ENCODE results near the gene SLC2A10.

The SLC2A10 gene

DNA sequence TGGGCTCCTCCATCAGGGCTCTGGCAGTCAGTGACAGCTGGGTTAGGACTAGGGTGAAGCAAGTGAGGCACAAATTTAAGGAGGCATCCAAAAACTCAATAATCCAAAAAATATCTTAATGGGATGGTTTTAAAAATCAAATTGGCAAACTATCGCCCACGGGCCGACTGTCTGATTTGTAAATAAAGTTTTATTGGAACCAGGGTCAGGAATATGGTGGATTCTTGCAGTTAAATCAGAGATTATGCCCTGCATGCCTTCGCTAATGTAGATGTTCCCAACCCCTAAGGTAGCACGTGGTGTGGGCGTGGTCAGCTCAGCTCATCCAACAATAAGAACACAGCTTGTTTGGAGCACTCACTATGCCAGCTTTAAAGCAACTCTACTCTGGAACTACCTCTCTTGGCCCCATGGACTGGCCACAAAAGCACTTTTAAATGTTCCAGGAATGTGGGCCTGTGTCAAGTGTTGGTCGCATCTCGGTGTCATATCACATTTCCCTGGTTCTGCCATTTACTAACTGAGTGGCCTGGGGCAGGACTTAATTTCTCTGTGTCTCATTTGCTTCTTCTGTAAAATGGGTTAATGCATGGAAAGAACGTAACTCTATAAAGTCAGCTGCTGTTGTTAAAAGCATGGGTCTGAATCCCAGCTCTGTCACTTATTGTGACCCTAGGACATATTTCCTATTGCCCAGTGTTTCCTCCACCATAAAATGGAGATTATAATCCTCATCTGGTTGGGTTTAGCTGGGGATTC, 27.2 kb upstream of the SLC2A10 start:
- DNase-seq: no peak

DNA sequence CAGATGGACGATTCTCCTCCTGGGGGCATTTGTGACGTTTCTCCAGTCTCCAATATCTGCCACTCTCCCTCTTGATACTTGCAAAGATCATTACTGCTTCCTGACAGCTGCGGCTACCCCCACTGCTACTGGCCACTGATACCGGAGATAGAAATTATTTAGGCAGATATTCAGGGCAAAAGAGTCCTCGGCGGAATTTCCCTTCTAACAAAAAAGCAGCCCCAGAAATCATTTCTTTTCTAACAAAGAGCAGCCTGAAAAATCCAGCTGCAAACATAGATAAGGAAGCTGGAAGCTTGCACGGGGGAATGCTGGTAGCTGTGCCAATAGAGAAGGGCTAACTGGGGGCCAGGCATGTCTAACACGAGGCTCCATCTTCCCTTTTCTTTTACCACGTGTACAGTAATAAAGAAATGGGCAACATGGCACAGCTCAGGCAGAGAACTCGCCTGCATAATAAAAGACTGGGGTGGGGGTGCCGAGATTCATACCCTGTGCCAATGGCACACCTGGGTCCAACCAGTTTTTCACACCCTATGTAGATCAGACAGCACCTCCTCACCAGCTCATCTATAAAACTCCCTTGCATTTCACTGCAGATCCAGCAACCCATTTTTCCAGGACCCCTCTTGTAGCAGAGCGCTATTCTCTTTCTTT, 26.3 kb upstream of the SLC2A10 start:
- no peak for DNase-seq

DNA sequence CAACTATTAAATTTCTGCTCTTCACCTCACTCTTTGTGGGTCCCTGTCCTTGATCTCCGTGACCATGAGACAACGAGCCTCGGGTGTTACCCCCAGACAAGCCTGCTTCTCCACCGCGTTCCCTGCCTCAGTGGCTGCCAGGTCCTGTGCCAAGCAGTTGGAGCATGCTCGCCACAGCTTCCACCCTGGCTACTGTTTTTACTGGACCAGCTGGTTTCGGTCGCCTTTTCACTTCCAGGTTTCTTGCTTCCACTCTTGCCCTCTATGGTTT, 25.8 kb upstream of the SLC2A10 start:
- DNase-seq: no peak

DNA sequence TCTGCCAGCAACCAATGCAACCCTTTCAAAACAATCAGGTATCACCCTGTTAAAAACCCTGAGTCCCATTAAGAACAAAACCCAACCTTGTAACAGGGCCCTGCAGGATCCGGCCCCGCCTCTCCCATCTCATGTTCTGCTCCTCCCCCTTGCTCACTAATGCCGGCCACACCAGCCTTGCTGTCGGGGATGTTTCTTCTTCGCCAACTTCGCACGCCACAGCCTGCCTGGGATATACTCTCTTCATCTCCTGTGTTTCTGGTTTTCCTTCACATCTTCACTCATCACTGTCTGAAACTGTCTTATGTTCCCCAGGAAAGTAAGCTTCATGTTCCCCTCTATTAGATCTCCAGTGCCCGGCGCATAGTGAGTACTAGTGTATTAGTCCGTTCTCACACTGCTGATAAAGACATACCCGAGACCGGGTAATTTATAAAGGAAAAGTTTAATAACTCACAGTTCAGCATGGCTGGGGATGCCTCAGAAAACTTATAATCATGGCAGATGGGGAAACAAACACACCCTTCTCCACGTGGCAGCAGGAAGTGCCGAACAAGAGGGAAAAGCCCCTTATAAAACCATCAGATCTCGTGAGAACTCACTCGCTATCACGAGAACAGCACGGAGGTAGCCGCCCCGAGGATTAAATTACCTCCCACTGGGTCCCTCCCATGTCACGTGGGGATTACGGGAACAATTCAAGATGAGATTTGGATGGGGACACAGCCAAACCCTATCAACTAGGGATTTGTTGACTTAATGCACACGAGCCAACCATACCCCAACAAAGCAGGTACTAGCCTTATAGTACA, 25.3 kb upstream of the SLC2A10 start:
- no peak for DNase-seq

DNA sequence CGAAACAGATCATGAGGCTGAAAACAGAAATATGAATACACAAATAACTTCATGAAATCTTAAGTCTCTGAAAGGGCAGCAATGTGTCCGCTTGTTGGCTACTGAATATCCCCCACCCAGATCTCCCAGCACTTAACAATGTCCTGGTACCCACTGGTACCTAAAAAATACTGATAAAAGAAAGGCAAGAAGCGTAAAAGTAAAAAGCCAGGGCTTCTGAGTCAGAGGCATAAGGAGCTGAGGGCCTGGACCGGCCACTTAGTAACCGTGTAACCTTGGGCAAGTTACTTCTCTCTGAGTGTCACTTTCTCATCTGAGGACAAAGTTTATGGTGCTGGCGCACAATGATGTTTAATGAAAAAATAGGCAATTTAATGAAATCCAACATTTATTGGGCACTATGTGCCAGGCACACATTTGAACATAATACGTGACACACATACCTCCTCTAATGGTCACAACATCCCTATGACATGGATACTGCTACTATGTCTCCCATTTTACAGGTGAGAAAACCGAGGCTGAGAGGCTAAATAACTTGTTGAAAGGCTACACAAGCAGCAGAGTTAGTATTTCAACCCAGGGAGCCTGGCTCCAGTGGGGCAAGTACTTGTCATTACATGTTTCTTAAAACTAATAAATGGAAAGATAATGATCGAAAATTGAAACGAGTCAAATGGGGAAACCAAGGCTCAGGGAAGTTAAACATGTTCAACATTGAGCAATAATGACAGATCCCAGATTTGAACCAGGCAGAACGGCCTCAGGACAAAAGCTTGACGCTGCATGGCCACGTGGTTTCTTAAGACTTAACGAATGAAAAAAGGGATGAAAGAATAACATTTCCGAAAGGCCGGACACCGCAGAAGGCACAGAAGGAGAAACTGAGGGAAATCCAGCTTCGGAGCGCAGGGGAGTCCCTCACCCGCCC, 21.0 kb upstream of the SLC2A10 start:
- DNase-seq: no peak

DNA sequence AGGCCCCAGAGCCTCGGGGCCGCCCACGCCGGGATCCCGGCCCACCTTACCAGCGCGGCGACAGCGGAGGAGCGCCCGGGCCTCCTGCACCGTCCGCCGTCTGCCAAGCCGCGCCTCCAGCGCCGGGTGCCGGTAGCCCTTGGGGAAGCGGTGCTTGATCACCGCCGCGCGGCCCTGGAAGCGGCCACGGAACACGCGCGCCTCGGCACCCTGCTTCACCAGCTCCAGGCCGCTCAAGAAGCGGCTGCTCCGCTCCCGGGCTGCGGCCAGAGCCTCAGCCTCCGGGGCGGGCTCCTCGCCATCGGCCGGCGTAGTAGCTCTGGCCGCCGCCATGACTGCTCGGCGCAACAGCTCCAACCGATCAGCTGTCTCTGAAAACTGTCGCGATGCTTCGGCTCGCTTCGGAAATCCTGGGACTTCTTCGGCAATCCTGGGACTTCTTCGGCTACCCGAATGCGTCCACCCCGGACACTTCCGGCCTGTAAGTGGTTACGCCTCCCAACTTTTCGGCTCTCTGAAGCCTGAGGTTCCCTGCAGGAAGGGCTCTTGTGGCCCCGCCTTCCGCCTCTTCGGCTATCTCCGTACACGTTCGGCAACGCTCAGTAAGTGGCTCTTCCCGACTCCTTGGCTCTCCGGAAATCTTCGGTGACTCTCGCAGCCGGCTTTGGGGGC, 20.2 kb upstream of the SLC2A10 start, which contains the start of gene TP53RK:
TSS of gene TP53RK (minus strand) at position 363 of the 672 bp plus-strand sequence. CDS start at position 333, 30 bp downstream.
- peak; percentile 59 for DNase-seq

DNA sequence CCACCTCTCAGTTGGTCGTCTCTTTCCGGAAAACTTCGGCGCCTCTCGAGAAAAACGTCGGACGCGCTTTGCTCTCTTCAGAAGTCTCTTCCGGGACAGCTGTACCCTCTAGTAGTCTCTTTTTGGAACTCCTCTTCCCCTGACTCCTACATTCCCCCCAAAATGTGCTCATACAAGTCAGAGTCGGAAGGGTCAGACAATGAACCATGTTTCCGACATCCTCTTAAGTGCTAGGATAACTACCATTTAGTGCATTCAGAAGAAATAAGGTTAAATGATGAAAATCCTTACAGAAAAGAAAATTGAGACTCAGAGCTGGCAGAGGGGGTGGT, 19.7 kb upstream of the SLC2A10 start:
- DNase-seq: no peak

DNA sequence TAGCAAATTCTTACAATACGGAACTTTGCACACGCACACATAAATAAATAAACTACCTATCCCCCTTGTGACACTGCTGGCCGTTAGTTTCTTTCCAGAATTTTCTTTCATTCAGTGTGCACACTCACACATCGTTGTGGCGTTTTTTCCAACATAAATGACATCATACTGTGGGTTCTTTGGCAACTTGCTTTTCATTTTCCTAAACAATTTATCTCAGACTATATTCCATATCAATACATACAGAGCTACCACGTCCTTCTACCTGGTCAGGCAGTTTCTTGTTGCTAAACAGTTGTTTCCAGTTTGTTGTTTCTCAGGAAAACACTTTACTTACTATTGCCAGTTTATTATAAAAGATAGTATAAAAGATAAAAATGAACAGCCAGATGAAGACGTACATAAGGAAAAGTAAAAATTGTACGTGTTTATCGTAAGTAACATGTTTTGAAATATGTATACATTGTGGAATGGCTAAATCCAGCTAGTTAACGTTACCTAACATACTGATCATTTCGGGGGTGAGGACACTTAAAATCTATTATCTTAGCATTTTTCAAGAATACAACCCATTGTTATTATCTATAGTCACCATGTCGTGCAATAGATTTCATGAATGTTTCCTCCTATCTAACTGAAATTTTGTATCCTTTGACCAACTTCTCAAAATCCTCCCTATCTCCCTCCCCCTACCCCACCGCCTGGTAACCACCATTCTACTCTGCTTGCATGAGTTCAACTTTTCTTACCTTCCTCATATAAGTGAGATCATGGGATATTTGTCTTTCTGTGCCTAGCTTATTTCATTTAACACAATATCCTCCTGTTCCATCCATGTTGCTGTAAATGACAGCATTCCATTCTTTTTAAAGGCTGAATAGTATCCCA, 19.0 kb upstream of the SLC2A10 start:
- DNase-seq: no peak

DNA sequence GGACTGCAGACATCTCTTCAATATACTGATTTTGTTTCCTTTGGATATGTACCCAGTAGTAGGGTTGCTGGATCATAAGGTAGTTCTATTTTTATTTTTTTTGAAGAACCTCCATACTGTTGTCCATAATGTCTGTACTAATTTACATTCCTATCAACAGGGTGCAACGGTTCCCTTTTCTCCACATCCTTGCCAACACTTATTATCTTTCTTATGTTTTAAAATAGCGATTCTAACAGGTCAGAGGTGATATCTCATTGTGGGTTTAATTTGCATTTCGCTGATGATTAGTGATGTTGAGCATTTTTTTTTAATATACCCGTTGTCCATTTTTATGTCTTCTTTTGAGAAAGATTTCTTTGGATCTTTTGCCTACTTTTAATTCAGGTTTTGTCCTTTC, 18.3 kb upstream of the SLC2A10 start:
- DNase-seq: no peak

DNA sequence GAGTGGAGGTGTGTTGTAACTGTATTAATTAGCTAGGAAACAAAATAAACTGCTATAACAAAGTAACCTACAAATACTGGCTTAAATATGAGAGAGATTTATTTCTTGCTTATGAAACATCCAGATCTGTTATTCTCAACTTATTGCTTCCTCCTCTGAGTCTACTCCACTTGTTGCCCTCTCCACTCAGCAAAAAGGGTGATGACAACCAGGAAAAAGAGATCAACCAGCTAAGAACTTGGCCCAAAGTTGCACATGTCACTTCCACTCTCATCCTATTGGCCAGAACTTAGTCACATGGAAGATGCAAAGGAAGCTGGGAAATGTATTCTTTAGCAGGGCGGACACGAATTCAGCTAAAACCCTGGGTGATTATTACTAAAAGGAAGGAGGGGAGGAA, 15.0 kb upstream of the SLC2A10 start:
- no peak for DNase-seq

DNA sequence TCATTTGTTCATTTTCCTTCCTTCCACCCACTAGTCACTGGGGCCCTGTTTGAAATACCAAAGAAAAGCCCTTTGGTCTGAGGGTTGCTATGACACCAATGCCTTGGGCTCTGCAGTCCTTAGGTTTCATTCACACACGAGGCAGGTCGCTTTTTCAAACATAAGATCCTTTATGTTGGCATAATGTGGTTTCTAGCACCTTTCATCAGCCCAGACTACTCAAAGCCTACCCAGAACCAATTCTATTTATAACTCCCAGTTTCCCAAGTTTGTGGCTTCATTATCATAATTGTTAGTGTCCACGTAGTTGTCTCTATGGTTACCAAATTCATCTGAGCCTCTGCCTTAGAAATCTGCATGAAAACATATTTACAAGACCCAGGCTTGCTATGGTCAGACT, 13.6 kb upstream of the SLC2A10 start:
- peak; percentile 17 for DNase-seq

DNA sequence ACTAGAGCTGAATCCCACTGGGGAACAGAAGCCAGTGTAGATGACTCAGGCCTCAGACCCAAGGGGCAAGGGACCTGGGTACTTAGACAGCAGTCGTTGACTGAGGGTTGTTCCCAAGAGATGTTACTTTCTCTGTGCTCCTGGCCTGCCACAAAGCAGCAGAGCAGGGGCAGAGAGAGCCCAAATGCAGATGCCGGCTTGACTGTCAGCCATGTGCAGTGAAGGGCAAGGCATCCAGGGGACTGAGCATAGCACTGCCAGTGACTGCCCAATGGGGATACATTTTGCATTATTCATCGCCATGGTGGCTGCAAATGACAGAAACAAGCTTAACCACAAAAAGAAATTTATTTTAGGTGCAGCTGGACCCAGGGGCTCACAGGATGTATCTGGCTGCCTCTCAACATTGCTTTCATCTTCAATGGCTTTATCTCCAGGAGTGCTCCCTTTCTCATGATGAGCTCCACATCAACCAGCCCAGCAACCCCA, 12.6 kb upstream of the SLC2A10 start:
- no peak for DNase-seq

DNA sequence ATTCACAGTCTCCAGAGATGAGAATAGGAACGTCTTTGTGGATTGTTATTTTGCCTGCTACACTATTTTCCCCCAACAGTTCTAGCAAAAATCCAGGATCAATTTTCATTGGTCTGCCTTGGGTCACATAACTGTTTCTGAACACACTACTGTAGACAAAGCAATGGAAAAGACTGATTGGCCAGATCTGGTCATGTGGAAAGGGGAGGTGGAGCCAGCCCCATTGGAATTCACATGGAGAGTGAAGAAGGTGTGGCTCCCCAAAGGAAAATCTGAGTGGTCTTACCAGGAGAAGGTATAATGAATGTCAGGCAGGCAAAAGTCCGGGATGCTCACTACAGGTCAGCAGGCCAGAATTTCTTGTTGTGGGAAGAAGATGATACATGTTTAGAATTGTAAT, 10.7 kb upstream of the SLC2A10 start:
- no peak for DNase-seq

DNA sequence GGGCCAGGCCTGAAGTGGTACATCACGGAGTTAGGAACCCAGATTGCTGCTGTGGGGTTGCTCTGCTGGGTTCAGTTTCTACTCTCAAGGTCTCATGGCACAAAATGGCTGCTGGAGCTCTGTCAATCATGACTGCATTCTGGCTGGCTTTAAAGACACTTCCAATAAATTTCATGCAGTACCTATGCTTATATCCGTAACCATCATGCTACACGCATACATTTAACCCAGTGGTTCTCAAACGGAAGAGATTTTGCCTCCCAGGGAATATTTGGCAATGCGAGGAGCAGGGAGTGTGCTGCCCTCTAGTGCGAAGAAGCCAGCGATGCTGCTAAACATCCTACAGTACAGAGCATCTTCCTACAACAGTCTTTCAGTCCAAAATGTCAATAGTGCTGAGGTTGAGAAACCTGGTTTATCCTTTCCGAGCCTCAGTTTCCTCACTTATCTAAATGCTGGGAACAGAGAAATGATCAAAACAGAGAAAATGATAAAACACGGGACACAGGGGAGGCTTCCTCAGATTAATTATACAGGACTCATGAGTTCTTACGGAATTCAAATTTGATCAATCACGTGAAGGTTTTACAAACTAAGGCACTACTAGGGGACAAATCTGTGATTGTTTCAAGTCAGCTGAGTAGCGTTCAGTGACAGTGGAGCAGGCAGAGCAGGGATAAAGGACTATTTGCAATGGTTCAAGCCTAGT, 9.6 kb upstream of the SLC2A10 start:
- DNase-seq: no peak

DNA sequence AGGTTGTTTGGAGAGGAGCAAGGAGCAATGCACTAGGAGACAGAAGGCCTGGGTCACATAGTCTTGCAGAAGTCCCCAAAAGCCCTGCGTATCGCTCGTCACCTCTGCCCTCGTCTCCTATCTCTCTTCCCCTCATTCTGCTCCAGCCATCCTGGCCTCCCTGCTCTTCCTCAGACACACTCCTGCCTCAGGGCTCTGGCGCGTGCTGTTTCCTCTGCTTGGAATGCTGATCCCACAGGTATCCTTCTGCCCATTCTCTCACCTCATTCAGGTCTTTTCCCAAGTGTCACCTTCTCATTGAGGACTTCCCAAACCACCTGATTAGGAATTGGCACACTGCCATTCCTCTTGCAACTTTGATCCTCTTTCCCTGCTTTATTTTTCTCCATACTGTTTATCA, 9.0 kb upstream of the SLC2A10 start:
- no peak for DNase-seq

DNA sequence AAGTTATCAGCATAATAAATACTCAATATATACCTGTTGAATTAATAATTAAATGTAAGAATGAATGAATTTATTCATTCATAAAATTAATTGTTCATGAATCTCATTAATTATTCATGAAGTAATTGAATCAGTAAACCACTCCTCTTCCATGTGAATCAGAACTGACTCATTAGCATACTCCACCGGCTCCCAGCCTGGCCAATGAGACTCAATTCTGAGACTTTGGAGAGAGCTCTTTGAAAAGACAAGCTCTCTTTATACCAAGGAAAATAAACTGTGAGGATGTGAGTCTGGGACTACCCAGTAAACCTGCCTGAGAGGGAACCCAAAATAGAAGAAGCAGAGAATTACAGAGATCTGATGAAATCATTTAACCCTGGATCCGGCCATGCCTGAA, 8.4 kb upstream of the SLC2A10 start:
- DNase-seq: no peak

DNA sequence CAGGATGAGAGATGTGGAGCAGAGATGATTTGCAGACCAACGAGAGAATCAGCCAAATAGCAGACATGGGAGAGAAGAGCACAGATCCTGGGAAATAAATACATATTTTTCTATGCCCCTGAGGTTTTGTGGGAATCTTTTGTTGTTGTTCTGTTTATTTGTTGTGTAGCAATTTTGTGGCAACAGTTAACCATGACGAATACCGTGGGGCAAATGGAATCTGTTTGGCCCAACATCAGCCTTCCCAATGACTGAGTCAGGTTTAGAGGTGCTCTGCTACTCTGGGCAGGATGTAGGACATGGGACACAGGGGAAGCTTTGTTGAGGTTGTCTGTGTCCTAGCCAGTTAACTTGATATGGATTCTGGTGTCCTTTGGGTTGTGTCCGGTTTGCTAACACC, 7.9 kb upstream of the SLC2A10 start:
- no peak for DNase-seq

DNA sequence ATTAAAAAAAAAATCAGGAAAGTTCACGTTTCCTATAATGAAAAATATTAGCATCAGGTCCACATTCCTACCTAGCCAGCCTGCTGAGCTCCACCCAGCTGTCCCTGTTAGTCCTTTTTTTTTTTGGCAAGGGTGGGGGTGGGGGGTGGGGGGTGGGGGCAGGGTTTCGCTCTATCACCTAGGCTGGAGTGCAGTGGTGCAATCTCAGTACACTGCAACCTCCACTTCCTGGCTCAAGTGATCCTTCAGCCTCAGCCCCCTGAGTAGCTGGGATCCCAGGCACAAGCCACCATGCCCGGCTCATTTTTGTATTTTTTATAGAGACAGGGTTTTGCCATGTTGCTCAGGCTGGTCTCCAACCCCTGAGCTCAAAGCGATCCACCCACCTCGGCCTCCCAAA, 7.5 kb upstream of the SLC2A10 start:
- no peak for DNase-seq

DNA sequence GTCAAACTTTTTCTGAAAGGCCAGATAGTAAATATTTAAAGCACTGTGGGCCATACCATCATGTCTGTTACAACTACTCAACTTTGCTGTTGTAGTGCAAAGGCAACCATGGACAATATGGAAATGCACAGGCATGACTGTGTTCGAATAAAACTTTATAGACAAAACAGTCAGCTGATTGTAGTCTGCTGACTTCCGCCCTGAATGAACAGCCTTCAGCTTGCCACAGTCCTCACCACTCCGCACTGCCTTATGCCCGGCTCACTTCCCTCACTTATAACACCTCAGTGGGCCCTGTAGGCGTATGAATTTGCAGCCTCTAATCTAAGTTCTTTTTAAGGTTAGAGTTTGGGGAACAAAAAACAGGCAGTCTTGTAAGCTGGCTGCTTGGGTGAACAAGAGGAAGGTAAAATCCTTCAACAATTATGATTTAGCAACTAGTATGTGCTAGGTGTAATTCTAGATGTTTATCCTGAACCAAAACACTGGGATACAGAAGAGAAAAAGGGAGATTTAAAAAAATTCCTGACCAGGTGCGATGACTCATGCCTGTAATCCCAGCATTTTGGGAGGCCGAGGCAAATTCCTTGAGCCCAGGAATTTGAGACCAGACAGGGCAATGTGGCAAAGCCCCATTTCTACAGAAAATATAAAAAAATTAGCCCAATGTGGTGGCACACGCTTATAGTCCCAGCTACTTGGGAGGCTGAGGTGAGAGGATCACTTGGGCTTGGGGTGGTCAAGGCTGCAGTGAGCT, 6.8 kb upstream of the SLC2A10 start:
- no peak for DNase-seq

DNA sequence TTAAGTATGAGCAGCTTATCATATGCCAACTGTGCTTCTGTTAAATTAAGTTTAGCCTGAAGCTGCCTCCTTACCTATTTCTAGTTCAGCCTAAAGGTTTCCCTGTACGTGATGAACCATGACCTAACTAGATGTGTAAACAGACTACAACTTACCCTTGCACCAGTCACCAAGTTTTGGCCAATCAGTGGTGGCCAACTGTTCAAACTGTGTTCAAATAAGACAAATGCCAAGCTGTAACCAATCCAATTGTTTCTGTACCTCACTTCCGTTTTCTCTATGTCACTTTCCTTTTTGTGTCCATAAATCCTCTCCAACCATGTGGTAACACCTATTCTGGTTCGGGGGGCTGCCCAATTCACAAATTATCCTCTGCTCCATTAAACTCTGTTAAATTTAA, 6.0 kb upstream of the SLC2A10 start:
- no peak for DNase-seq

All from NCI-H187 treated with DMSO at 0.1 percent for 48 hours (cell line).